HepG2 (cell line): ENCODE measurements around the gene RREB1. TPM values are rescaled to one million over a fixed set of nuclear protein-coding genes. Genes with fewer than 3 reads are reported as not detected.

Source experiments
- ATAC-seq: fragments of 200-7000 bp; cut with Tn5 transposase; 3 replicates; pipeline ENCODE4 v1.9.1; 2020; ENCODE audit warnings: mild to moderate bottlenecking, moderate library complexity
- BruUV-seq: library from RNA; stranded (reverse); fragments of 400-500 nt; replicated peaks from 2 replicates; lab custom pipeline; 2021; lab: Mats Ljungman, UMichigan
- CTCF ChIA-PET: fragments of 300-600 bp; formaldehyde crosslinking; extraction: SDS; loops from one replicate; lab custom pipeline; 2021; ENCODE audit warnings: low total read pairs, inconsistent platforms, low intra/inter-chr PET ratio; lab: Yijun Ruan, JAX
- POLR2A ChIA-PET: fragments of 350-600 bp; sonication (Branson Sonifier 250); formaldehyde crosslinking; loops from one replicate; lab custom pipeline; 2020; ENCODE audit warnings: antibody characterized with exemption, inconsistent platforms; lab: Yijun Ruan, JAX
- DNase-seq: peaks from one replicate; pipeline ENCODE4 v3.0.0-alpha.2; 2015; ENCODE audit warnings: low spot score
- FAIRE-seq: peaks from 3 replicates; lab custom pipeline; 2011; peaks lifted over from hg19 to GRCh38; lab: Jason Lieb, UNC
- H2AFZ ChIP-seq: one replicate; pipeline ENCODE4 v1.6.1; 2011; ENCODE audit warnings: low read length, inconsistent platforms
- H3K27ac ChIP-seq: fragments of 300-600 bp; 3 replicates; pipeline ENCODE4 v1.8.0; 2011; ENCODE audit warnings: mixed run types, mild to moderate bottlenecking, mixed read lengths, low read length, inconsistent platforms; ENCODE audit not compliant: insufficient read depth; ENCODE audit errors: extremely low read length
- H3K27me3 ChIP-seq, 2 experiments: fragments of 200-600 bp in 1 of 2; 2 replicates in 1 of 2; 3 replicates in 1 of 2; pipeline versions ENCODE4 v1.6.0 to v1.8.0; 2011; ENCODE audit warnings: low read length in 2 of 2, mild to moderate bottlenecking in 2 of 2, moderate library complexity in 2 of 2, inconsistent platforms in 1 of 2; ENCODE audit not compliant: insufficient read depth in 2 of 2, control insufficient read depth in 1 of 2
- H3K36me3 ChIP-seq, 2 experiments: fragments of 200-600 bp in 1 of 2; replicated peaks in 1 of 2; 2 replicates in 1 of 2; 3 replicates in 1 of 2; pipeline versions ENCODE4 v1.5.1 to v1.8.0; 2011; ENCODE audit warnings: low read length in 2 of 2, inconsistent platforms in 1 of 2; ENCODE audit not compliant: insufficient read depth in 2 of 2, control insufficient read depth in 1 of 2
- H3K4me1 ChIP-seq: 2 replicates; pipeline ENCODE4 v1.5.1; 2012; ENCODE audit warnings: low read length, inconsistent platforms; ENCODE audit not compliant: insufficient read depth
- H3K4me2 ChIP-seq: 2 replicates; pipeline ENCODE4 v1.6.0; 2011; ENCODE audit warnings: low read depth, low read length, inconsistent platforms
- H3K4me3 ChIP-seq, 3 experiments: fragments of 200-600 bp in 1 of 3; sonication (generic), shearing (Covaris generic) in 1 of 3; replicated peaks in 1 of 3; 2 replicates each; pipeline ENCODE4 v1.5.1; 2011 to 2016; ENCODE audit warnings: low read length in 3 of 3, inconsistent platforms in 2 of 3, low read depth in 2 of 3, mild to moderate bottlenecking in 2 of 3, control low read depth in 1 of 3, mixed read lengths in 1 of 3; ENCODE audit not compliant: insufficient read depth in 1 of 3
- H3K79me2 ChIP-seq: one replicate; pipeline ENCODE4 v1.6.1; 2011; ENCODE audit warnings: low read length, inconsistent platforms; ENCODE audit not compliant: insufficient read depth
- H3K9ac ChIP-seq: 2 replicates; pipeline ENCODE4 v1.6.0; 2011; ENCODE audit warnings: mild to moderate bottlenecking, low read depth, low read length, inconsistent platforms; ENCODE audit not compliant: insufficient read depth
- H3K9me3 ChIP-seq: 2 replicates; pipeline ENCODE4 v1.5.1; 2012; ENCODE audit warnings: mild to moderate bottlenecking, low read length
- H4K20me1 ChIP-seq: 2 replicates; pipeline ENCODE4 v1.6.0; 2011; ENCODE audit warnings: inconsistent platforms, mild to moderate bottlenecking, low read length, moderate library complexity; ENCODE audit not compliant: insufficient read depth
- BRD4 ChIP-seq: sonication (generic); formaldehyde crosslinking; IDR thresholded peaks from 2 replicates; pipeline ENCODE4 v1.4.0; 2020; ENCODE audit warnings: missing genetic modification reagents
- MEF2D ChIP-seq: sonication (generic); formaldehyde crosslinking; IDR thresholded peaks from 2 replicates; pipeline ENCODE4 v1.5.1; 2020; ENCODE audit warnings: mild to moderate bottlenecking, missing genetic modification reagents
- PHF5A ChIP-seq: IDR thresholded peaks from one replicate; pipeline ENCODE4 v1.6.1; 2018; ENCODE audit warnings: low read depth, missing genetic modification reagents; ENCODE audit not compliant: unreplicated experiment
- RBM22 ChIP-seq: fragments of 200-400 bp; formaldehyde crosslinking; optimal IDR thresholded peaks from 2 replicates; pipeline ENCODE3; 2017; ENCODE audit warnings: mild to moderate bottlenecking, low read length, moderate library complexity
- SATB2 ChIP-seq: sonication (generic); formaldehyde crosslinking; IDR thresholded peaks from 2 replicates; pipeline ENCODE4 v1.5.0; 2020; ENCODE audit warnings: missing genetic modification reagents
- ZBTB33 ChIP-seq: sonication (generic); formaldehyde crosslinking; IDR thresholded peaks from 2 replicates; pipeline ENCODE4 v1.4.0; 2020; ENCODE audit warnings: missing genetic modification reagents
- ZMYM3 ChIP-seq: sonication (generic); formaldehyde crosslinking; IDR thresholded peaks from 2 replicates; pipeline ENCODE4 v1.5.1; 2020; ENCODE audit warnings: mild to moderate bottlenecking, missing genetic modification reagents
- ZNF17 ChIP-seq: sonication (generic); formaldehyde crosslinking; IDR thresholded peaks from 2 replicates; pipeline ENCODE4 v1.5.0; 2020; ENCODE audit warnings: mild to moderate bottlenecking, missing genetic modification reagents
- ZNF598 ChIP-seq: sonication (generic); formaldehyde crosslinking; IDR thresholded peaks from 2 replicates; pipeline ENCODE4 v1.5.1; 2020; ENCODE audit warnings: mild to moderate bottlenecking, missing genetic modification reagents, borderline replicate concordance
- ZNF839 ChIP-seq: sonication (generic); formaldehyde crosslinking; IDR thresholded peaks from 2 replicates; pipeline ENCODE4 v1.4.0; 2020; ENCODE audit warnings: missing genetic modification reagents, mild to moderate bottlenecking, borderline replicate concordance
- WGBS: methylation state at CpG from one replicate; pipeline ENCODE4 v1.1.6; 2017; ENCODE audit warnings: low lambda C conversion rate; 5-methylcytosine and 5-hydroxymethylcytosine counted together
- in situ Hi-C: cut with HindIII; loops from 2 replicates; pipeline ENCODE4 v1.10.0; 2017; ENCODE audit warnings: low pct_unique_long_range_greater_than_20kb; ENCODE audit not compliant: extremely low pct_ligation_motif_present
- intact Hi-C: fragments of 100-400 bp; cut with micrococcal nuclease; formaldehyde crosslinking; loops from one replicate; pipeline ENCODE4 v1.10.0; 2022; ENCODE audit not compliant: unreplicated experiment
- polyA plus RNA-seq, 8 experiments: library from polyadenylated mRNA; depleted of rRNA in 3 of 8; stranded (reverse) in 7 of 8; unstranded in 1 of 8; fragments of >200 nt; fragmentation: Illumina TruSeq in 4 of 8; extraction: Trizol in 4 of 8; gene quantifications; 2 replicates each; pipeline versions ENCODE4 v1.2.1 to v1.2.3, GENCODE V29; 2011 to 2016; ENCODE audit warnings: low read depth in 4 of 8, missing spikeins in 1 of 8, mixed read lengths in 1 of 8; ENCODE audit not compliant: insufficient read depth in 1 of 8
- total RNA-seq, 5 experiments: library from RNA; depleted of rRNA; stranded (reverse); fragments of >200 nt; fragmentation: Illumina TruSeq; extraction: Trizol; gene quantifications; 2 replicates each; pipeline ENCODE4 v1.2.3, GENCODE V29; 2016; ENCODE audit warnings: low read depth in 1 of 5

The RREB1 gene
- total and polyA plus RNA-seq, 2 of the 13 experiments (the other 11 are each of a cell fraction or from before 2014, with no cell fraction given): 6.1 to 23.2 TPM

DNA sequence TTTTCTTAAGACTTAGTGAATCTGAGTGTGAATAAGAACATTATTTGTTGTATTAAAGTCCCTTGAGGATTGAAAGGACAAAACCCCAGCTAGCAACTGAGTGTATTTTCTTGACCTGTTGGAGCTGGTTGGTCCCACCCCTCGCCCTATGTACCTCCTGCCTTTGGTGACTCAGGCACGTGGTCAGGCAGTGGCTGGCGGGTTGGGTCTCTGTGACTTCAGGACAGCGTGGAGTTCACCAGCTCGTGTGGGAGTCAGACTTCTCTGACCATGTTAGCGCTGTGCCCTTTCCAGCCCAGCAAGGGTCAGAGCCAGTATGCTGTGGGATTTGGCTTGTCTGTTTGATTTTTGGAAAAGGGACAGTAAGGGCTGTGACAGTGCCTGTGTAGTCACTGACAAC, 111.5 kb downstream of the RREB1 start (continued):
- TF ChIP-seq ZMYM3 (CRISPR knock-in tag) (no peak), ZBTB33 (CRISPR knock-in tag) (peak; percentile 100), ZNF839 (CRISPR knock-in tag) (no peak), SATB2 (CRISPR knock-in tag) (no peak), PHF5A (CRISPR knock-in tag) (no peak), BRD4 (peak; percentile 45; the same call in 1 of the 2 replicates), ZNF17 (CRISPR knock-in tag) (no peak), MEF2D (CRISPR knock-in tag) (peak; percentile 57; the same call in 1 of the 2 replicates)

DNA sequence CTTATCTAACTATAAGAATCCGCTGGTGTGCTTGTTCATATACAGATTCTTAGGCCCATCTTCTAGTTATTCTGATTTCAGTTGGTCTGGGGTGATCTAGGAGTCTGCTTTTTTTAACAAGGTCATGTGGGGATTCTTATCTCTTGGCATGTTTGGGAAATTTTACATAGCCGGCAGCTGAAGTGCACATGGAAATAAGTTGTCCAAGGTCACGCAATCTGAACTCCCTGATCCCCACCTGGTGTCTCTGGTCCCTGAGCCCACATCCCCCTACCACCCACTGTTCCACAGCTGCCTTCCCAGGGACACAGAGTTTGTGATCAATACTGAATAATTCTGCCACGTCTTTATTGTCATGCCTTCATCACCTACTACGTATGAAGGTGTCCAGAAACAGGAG, 114.4 kb downstream of the RREB1 start:
- ChIA-PET CTCF (no interaction called here), POLR2A (no interaction called here)
- DNase-seq (no peak), ATAC-seq (no peak), FAIRE-seq (no peak)
- in situ Hi-C loops: no loop called here
- intact Hi-C loops: no loop called here
- Histone ChIP-seq H3K79me2 (no peaks in the 10 kb centered on the region), H3K4me3 (no peak overlapping the region), H3K9ac (no peak overlapping the region), H3K9me3 (no peaks in the 10 kb centered on the region), H3K27ac (no peak overlapping the region), H3K36me3 (peaks cover 44 to 84% of the 10 kb centered on the region in 2 experiments), H3K4me2 (no peak overlapping the region), H3K27me3 (no peaks in the 10 kb centered on the region), H4K20me1 (no peaks in the 10 kb centered on the region), H3K4me1 (peaks cover 24% of the 10 kb centered on the region), H2AFZ (no peak overlapping the region)
- WGBS: 96% methylated on average over 5 of the region's 5 CpGs
- TF ChIP-seq RBM22 (peak; percentile 45), ZNF598 (CRISPR knock-in tag) (no peak)
- BruUV-seq: no TSS peak
